ENCODE measurements around the gene SEC62.
"Not testable (repeated sequence)": the region's sequence is repeated elsewhere in the genome, so short reads cannot be mapped to it uniquely, and the experiment has no call there.

The SEC62 gene

GRCh38 chr3:170016057-170016456 lies 49.5 kb downstream of the SEC62 start:
- no peak for DNase-seq (ENCODE audit: low read depth)

DNA sequence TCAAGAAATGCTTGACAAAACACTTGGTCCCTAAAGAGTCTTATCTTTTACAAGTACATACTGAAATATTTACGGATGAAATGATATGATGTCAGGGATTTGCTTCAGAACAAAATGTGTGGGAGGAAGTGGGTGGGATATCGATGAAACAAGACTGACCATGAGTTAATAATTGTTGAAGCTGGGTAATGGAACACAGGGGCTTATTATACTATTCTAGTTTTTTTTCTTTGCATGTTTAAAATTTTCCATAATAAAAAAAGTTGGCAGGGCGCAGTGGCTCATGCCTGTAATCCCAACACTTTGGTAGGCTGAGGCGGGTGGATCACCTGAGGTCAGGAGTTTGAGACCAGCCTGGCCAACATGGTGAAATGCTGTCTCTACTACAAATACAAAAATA lies 52.7 kb downstream of the SEC62 start:
- DNase-seq (ENCODE audit: low read depth), result not testable (repeated sequence)

DNA sequence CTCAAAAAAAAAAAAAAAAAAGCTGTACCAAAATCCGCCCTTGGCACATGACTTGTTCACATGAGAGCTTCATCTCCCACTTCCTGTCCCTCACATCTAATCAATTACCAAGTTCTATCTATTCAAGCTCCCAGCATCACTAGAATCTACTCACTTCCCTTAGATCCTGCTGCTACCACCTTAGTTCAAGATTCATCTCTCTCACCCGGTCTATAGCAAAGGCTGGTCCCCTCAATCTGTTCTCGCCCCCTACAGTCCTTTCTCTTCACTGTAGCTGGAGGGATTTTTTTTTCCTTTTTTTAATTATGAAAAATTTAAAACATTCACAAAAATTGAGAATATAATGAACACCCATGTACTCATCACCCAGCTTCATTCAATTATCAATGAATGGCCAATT lies 54.5 kb downstream of the SEC62 start:
- DNase-seq (ENCODE audit: low read depth), result no peak

DNA sequence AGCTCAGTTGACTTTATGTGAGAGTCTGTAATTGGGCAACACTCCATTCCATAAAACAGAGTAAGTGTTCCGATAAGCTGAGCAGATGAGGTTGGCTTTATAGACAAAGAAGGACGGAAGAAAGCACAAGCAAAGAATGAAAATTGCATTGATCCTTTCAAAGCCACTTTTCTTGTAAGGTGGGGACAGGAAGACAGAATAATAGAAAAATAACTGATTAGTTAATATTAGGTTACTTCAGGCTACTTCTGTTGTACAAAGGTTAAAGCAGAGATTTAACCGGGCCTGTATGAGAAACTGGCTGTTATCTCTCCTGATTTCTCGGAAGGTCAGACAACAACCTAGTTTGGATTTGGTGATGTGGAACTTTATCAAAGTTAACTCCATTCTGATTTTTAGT lies 55.7 kb downstream of the SEC62 start:
- DNase-seq (ENCODE audit: low read depth), result no peak

DNA sequence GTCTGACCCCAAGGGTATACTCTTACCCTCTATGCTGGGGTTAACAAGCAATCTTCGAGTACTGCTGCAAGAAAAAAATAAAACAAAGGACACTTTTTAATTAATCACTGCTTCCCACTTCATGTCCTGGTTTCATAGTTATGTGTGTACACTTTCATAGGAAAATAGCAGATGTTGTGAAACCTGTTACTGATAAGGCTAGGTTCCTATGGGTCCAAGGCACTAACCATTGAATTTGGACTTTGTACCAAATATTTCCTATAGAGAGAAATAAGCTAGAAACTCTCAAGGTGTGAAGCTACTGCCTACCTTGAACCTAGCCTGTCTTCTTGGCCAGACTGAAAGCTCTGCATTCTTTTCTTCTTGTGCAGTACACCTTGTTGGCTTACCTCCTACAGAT lies 56.6 kb downstream of the SEC62 start:
- DNase-seq (ENCODE audit: low read depth), result no peak

DNA sequence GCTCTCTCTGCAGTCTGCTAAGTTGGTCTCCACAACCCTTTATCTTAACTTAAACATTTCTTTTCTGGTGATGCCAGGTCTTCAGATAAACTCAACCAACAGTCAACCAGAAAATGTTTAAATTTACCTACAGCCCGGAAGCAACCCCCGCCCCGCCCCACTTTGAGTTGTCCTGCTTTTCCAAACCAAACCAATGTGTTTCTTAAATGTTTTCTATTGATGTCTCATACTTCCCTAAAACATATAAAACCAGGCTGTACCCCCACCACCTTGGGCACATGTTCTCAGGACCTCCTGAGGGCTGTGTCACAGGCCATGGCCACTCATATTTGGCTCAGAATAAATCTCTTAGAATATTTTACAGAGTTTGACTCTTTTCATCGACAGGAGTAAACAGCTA lies 58.0 kb downstream of the SEC62 start:
- no peak for DNase-seq (ENCODE audit: low read depth)

DNA sequence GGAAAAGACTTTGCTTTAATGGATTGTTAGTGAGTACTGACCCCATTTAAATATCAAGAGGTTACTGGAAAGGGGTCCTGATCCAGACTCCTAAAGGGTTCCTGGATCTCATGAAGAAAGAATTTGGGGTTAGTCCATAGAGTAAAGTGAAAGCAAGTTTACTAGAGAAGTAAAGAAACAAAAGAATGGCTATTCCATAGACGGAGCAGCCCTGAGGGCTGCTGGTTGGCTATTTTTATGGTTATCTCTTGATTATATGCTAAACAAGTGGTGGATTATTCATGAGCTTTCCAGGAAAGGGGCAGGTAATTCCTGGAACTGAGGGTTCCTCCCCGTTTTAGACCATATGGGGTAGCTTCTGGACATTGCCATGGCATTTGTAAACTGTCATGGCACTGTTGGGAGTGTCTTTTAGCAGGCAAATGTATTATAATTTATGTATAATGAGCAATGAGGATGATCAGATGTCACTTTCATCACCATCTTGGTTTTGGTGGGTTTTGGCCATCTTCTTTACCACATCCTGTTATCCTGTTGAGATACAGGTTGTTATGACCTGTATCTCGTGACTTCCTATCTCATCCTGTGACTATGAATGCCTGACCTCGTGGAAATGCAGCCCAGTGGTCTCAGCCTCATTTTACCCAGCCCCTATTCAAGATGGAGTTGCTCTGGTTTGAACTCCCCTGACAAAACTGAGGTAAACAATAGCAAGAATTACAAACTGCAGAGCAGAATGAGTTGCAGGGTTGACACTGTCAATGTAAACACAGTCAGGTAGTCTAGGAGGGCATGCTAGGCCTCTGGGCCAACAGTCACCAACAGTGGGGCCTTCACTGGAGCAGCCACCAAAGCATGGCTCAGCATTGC lies 60.9 kb downstream of the SEC62 start:
- DNase-seq (ENCODE audit: low read depth), result no peak

GRCh38 chr3:170033489-170033888 lies 66.9 kb downstream of the SEC62 start:
- DNase-seq (ENCODE audit: low read depth), result no peak

DNA sequence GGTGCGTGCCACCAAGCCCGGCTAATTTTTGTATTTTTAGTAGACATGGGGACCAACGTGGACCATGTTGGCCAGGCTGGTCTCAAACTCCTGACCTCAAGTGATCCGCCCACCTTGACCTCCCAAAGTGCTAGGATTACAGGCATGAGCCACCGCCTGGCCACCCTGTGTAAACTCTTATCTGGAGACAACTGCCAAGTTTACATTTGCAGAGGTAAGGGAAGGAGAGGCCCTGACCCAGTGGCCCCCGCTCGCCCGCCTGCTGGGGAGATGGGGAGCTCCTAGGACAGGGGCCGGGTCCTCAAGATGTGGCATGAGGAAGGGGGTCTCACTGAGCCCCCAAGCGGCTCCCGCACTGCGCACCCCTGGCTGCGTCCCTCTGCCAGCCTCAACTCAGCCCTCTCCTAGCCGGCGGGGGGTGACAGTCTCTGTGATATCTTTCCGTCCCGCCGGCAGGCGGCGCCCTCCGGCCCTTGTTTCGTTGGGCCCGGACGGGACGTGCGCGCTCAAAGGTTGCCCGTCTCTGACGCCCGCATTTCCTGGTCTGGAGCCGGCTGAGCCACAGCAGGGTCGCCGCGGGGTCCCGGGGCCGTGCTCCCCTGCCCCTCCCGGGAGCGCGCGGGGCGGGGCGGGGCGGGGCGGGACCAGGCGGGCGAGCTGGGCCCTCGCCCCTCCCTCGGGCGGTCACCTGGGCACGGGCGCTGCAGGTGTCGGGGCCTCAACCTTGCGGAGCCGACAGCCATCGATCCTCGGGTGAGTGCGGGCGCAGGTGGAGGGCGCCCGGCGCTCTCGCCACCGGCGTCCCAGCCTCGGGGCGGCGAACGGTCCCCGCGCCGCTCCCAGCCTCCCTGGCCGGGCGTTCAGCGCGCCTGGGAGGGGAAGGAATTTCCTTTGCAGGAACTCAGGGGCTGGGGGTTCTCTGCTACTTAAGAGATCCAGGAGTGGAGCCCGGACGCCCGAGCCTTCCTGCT lies 71.1 kb downstream of the SEC62 start, which contains the start of gene GPR160:
GPR160 (plus strand) TSS at position 533 of the 971 bp plus-strand sequence. CDS start 45,978 bp downstream, outside the sequence.
- peak; percentile 6 for DNase-seq (ENCODE audit: low read depth)

GRCh38 chr3:170038434-170039110 lies 72.0 kb downstream of the SEC62 start:
- no peak for DNase-seq (ENCODE audit: low read depth)

DNA sequence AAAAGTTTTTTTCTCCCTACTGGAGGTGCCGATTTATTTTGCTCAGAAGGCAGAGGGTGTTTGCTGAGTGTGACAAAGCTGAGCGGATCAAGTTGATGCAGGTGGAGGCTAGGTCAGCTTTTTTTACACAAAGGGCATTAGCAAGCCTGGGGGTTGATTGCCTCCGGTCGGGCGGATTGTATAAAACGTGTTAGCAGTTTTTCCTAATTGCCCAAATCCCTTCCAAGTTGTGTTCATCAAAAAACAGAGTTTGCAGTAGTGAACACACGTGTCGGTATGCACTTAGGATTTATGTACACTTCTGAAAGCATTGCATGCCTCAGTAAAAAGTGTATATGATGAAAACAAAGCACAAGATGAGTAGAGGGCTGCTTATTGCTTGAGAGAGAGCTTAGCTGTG lies 73.8 kb downstream of the SEC62 start:
- no peak for DNase-seq (ENCODE audit: low read depth)

- no peak for DNase-seq (ENCODE audit: low read depth)
Observed at GRCh38 chr3:170043506-170043905, 76.9 kb downstream of the SEC62 start.

DNA sequence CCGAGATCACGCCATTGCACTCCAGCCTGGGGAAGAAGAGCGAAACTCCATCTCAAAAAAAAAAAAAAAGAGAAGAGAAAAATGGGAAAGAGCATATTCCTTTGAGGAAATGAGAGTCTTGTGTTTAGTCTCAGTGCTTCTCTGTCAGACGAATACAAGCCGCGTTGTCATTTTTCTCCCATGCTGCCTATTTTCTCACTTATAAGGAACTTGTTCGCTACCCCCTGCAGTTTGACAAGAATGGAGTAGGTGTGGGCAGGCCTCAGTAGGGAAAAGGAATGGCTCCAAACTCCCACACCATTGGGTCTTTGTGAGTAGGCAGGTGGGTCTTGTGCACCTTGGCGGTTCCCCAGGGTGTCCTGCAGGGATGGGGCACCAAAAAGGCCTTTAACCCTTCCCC lies 77.7 kb downstream of the SEC62 start:
- DNase-seq (ENCODE audit: low read depth), result no peak

GRCh38 chr3:170044795-170045244 lies 78.2 kb downstream of the SEC62 start:
- no peak for DNase-seq (ENCODE audit: low read depth)

DNA sequence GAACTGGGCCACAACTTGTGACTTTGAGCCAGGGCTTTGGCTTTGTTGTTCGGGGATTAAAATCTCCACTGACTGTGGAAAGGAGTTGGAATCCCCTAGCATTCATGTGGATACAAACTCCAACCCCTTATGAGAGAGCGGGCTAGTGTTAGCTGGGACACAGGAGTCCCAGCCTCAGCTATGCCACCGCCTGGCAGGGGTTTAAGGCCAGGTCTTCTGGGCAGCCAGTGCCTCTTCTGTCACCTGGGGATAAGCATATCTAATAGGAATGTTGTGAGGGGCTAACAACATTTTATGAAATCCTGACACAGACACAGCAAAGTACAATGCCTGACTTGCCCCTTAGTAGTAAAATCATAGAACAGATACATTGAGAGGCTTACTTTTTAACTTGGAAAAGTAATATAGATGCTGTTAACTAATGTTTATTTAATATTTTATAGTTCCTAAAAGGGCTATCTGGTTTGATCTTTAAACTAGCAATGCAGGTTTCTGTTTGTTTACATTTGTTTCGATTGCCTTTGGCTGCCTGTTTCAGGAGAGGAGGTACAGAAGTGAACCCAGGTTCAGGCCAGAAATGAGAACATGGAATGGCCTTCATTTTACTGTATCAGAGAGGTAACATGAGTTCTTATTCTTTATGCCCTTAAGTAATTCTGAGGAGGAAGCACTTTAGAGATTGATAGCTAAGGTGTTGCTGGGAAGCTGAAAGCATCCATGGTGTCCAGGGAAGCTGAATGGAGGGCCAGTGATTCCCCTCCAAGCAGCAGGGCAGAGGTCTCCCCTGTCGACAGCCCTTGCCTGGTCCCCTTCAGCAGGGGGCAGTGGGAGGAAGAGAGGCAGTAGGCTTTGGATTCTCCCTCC lies 79.9 kb downstream of the SEC62 start:
- DNase-seq (ENCODE audit: low read depth), result no peak

DNA sequence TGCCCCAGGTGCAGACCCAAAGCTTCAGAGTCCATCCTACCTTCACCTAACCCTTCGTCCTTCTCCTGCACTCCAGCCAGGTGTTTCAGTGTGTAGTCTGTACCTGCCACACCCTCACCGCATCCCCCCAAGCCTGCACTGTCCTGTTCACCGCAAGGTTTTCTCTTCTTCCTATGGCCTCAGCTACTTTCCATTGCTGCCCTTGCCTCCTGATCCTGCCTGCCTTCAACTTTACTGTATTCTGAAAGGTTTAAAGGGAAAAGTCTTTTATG lies 80.5 kb downstream of the SEC62 start:
- DNase-seq (ENCODE audit: low read depth), result no peak

Measured in fibroblast of the conjunctiva (primary cell).